Body of pancreas (tissue), 4 donors: Measurements from ENCODE around the gene STX16. TPM values are rescaled to one million over a fixed set of nuclear protein-coding genes. Genes with fewer than 3 reads are reported as not detected.
"Not testable (repeated sequence)": the region's sequence is repeated elsewhere in the genome, so short reads cannot be mapped to it uniquely, and the experiment has no call there.

Experiments used
- ATAC-seq: fragments of 150-250 bp; one replicate; pipeline ENCODE4 v1.9.1; 2016
- DNase-seq, 4 donors: peaks; one replicate each; pipeline ENCODE4 v3.0.0-alpha.2; 2019
- H3K27ac ChIP-seq, 4 donors: fragments of 200-600 bp; sonication (generic); 1 replicate in 3 of 4; 2 replicates in 1 of 4; pipeline versions ENCODE4 v1.5.1 to v1.6.1; 2016 to 2019; ENCODE audit warnings: mild to moderate bottlenecking in 1 of 4, mixed read lengths in 1 of 4, moderate library complexity in 1 of 4
- H3K27me3 ChIP-seq, 2 donors: fragments of 200-600 bp; sonication (generic); one replicate each; pipeline ENCODE4 v1.6.0; 2016; ENCODE audit warnings: mild to moderate bottlenecking in 1 of 2
- H3K36me3 ChIP-seq, 2 donors: fragments of 200-600 bp; sonication (generic); replicated peaks in 1 of 2; 2 replicates each; pipeline ENCODE4 v1.5.1; 2016; ENCODE audit warnings: low read depth in 2 of 2; ENCODE audit not compliant: insufficient read depth in 1 of 2
- H3K4me1 ChIP-seq: fragments of 200-600 bp; sonication (generic); one replicate; pipeline ENCODE4 v1.6.0; 2016
- H3K4me3 ChIP-seq, 2 donors: fragments of 200-600 bp; sonication (generic); 1 replicate in 1 of 2; 2 replicates in 1 of 2; pipeline ENCODE4 v1.5.1; 2016 to 2019
- H3K9me3 ChIP-seq, 3 donors: fragments of 200-600 bp; sonication (generic); 1 replicate in 2 of 3; 2 replicates in 1 of 3; pipeline ENCODE4 v1.5.1; 2016
- CTCF ChIP-seq, 7 experiments: fragments of 450-650 bp in 4 of 7; fragments of 200-600 bp in 3 of 7; sonication (generic) in 3 of 7; IDR thresholded peaks; one replicate each; pipeline ENCODE4 v1.5.1; 2016 to 2019; ENCODE audit warnings: antibody characterized with exemption in 7 of 7
- POLR2A ChIP-seq, 3 donors: fragments of 450-650 bp; IDR thresholded peaks; one replicate each; pipeline ENCODE4 v1.6.1; 2016; ENCODE audit warnings: antibody characterized with exemption in 3 of 3, mild to moderate bottlenecking in 2 of 3
- WGBS, 2 donors: methylation state at CpG; one replicate each; pipeline ENCODE4 v1.1.5; 2017; 5-methylcytosine and 5-hydroxymethylcytosine counted together
- intact Hi-C: fragments of 100-400 bp; cut with DNase I; formaldehyde crosslinking; loops from one replicate; pipeline ENCODE4 v1.15.1; 2023
- total RNA-seq, 2 donors: library from RNA; depleted of rRNA; stranded (reverse); fragments of >200 nt; gene quantifications; one replicate each; pipeline ENCODE4 v1.1.0, GENCODE V29; 2016

STX16 gene
- total RNA-seq, 2 donors from 2014 or later: 55.0 to 69.5 TPM

- Histone ChIP-seq H3K36me3 (no peaks in the 10 kb centered on the region), H3K27me3 (no peaks in the 10 kb centered on the region), H3K4me1 (no peaks in the 10 kb centered on the region), H3K9me3 (no peaks in the 10 kb centered on the region), H3K4me3 (no peak overlapping the region), H3K27ac (no peak overlapping the region)
- ATAC-seq: no peak
- intact Hi-C loops: no loop called here
- DNase-seq: no peak
- 78 to 84% methylated on average over 9 of the region's 9 CpGs for WGBS, 2 donors
- TF ChIP-seq CTCF (IDR thresholded peaks at IDR 0.05): no peak
- no peak for TF ChIP-seq POLR2A (IDR thresholded peaks at IDR 0.05)
Measured at GRCh38 chr20:58642441-58642840, 8.6 kb upstream of the STX16 start.

GRCh38 chr20:58642896-58643295 is 8.2 kb upstream of the STX16 start:
- ATAC-seq, DNase-seq, H3K9me3 ChIP-seq, H3K36me3 ChIP-seq, H3K27ac ChIP-seq, intact Hi-C loops, H3K27me3 ChIP-seq, H3K4me3 ChIP-seq, H3K4me1 ChIP-seq: not testable (repeated sequence)
- WGBS, 2 donors: 63 to 66% methylated on average over 9 of the region's 9 CpGs

GRCh38 chr20:58645412-58645968 is 5.6 kb upstream of the STX16 start:
- 30 to 35% methylated on average over 5 of the region's 5 CpGs for WGBS, 2 donors
- Histone ChIP-seq H3K27ac (peak overlapping the region in 2 of 4 donors; percentile 37 to 52), H3K4me1 (peaks cover 14% of the 10 kb centered on the region), H3K9me3 (no peaks in the 10 kb centered on the region), H3K27me3 (no peaks in the 10 kb centered on the region), H3K4me3 (no peak overlapping the region), H3K36me3 (no peaks in the 10 kb centered on the region)
- DNase-seq (peak in 2 of 4 donors; percentile 8 to 18), ATAC-seq (peak; percentile 16)
- no peak for TF ChIP-seq POLR2A (IDR thresholded peaks at IDR 0.05)
- no peak for TF ChIP-seq CTCF (IDR thresholded peaks at IDR 0.05)
- intact Hi-C loops: no loop called here

- intact Hi-C loops: no loop called here
- H3K36me3 ChIP-seq: no peaks in the 10 kb centered on the region
- peak in 1 of 4 donors; percentile 5 for DNase-seq
- peaks cover 14% of the 10 kb centered on the region for H3K4me1 ChIP-seq
- ATAC-seq: no peak
- no peak for TF ChIP-seq POLR2A (IDR thresholded peaks at IDR 0.05)
- TF ChIP-seq CTCF (IDR thresholded peaks at IDR 0.05): no peak
- WGBS, 2 donors: 83 to 88% methylated on average over 3 of the region's 3 CpGs
- H3K27me3 ChIP-seq: no peaks in the 10 kb centered on the region
- H3K4me3 ChIP-seq: no peak overlapping the region
- peak overlapping the region in 1 of 4 donors; percentile 52 for H3K27ac ChIP-seq
- no peaks in the 10 kb centered on the region for H3K9me3 ChIP-seq
Measured at GRCh38 chr20:58646257-58646656, 4.8 kb upstream of the STX16 start.

GRCh38 chr20:58646703-58647102 is 4.4 kb upstream of the STX16 start:
- intact Hi-C loops: no loop called here
- Histone ChIP-seq H3K36me3 (no peaks in the 10 kb centered on the region), H3K27ac (no peak overlapping the region), H3K27me3 (no peaks in the 10 kb centered on the region), H3K4me1 (peaks cover 14% of the 10 kb centered on the region), H3K4me3 (no peak overlapping the region), H3K9me3 (no peaks in the 10 kb centered on the region)
- 75 to 78% methylated on average over 4 of the region's 4 CpGs for WGBS, 2 donors
- DNase-seq (no peak), ATAC-seq (no peak)
- TF ChIP-seq POLR2A (IDR thresholded peaks at IDR 0.05) (no peak), CTCF (IDR thresholded peaks at IDR 0.05) (no peak)
